Measurements from ENCODE around the gene PLXNA2.
A peak's percentile ranks its signal among the peaks of the same experiment; 100 is the strongest.

The PLXNA2 gene

DNA sequence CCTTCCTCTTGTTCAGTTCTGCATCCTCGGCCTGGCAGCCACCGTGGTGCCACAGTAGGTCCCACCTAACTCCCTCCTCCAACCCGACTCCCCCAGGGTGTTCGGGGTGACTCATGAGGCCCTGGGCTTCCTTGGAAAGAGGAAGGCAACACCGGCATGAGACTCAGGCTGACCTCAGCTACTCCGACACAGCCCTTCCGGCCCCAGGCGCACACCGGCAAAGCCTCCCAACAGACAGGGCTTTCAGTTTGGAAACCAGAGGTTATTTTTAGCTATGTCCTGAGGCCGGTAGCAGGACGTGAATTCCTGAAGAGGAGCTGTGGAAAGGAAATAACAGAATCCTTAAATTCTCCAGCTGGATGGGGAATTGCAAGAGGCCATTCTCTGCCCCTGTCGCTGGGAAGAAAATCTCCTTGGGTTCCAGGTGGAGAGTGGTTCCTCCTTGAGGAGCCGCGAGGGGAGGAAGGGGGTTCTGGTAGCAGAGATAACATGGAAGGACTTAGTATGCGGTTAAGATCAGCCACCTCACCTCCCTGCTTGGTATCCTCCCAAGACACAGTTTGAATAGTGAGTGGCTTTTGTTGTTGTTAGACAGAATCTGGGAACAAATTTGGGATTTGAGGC lies 24.4 kb downstream of the PLXNA2 start:
- peak; percentile 60 to 82 for DNase-seq

DNA sequence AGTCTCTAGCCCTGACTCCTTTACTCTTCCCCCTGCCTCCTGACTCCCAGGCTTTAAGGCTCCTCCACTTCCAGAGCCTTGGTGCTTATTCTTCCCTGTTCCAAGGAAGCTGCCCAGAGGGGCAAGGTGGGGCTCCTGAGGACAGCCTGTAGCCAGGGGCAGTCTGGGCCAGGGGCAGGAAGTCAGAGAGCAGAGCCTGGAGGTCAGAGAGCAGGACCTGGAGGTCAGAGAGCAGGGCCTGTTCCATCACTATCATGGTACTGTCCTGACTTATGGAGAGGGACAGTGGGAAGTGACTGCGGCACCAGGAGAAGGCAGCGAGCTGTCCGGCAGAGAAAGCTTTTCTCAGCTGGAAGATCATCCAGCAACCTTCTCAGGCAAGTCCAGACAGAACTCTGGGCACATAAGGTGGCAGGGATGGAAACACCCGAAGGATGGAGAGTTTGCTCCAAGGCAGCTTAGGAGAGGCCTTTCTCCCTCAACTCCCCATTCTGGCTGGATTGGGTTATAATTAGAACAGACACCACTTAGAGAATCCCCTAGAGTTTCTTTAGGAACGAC lies 25.0 kb downstream of the PLXNA2 start:
- no peak for DNase-seq

DNA sequence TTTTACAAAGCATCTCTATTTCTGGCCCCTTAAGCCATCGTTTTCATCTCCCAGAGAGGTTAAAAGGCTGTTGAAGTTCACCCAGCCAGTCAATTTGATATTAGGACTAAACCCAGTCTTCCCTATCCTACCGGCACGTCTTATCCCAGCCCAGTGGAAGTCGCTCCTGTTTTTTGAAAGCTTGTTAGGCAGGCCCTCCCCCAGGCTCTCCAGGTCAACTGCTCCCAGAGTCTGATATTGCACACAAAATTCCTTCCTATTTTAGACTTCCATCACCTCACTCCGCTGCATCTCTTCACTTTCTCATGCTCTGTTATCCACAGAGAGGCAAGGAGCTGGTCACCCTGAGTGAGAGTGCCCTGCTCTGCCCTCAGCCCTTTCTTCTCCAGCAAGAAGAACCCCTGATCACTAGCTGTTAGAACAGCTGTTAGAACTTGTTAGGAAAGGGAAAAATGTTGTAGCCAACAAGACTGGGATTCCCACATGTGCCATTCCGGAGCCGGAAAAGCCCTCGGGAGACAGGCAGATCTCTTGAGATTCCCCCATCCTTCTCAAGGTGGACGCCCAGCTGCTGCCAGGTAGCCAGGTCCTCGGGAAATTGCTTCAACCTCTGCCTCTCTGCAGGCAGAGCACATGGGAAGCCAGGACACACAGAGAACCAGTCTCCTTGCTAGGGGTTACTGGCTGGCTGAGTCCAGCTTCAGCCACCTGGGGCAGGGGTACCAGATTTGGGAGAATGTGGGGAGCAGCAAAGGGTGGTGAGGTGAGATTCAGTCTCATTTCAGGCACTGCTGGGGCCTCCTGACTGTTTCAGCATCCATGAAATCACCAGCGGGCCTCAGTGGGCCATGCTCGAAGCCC lies 25.7 kb downstream of the PLXNA2 start:
- DNase-seq: no peak

DNA sequence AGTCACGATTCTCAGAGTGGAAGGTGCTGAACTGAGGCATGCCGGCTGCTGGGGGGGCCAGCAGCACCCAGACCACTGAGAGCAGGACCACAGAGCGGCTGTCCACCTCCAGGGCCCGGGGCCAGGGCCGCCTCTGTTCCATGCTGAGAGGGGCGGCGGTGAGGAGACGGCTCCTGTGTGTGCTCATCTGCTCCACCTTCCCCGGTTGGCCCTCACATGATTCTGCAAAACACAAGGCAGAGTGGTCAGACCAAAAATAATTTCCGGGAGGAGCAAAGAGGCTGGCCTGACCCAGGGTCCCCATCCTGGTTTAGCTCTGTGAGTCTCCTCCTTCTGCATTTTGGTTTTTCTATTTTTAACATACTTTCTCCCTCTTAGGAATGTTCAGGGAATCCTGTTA lies 26.4 kb downstream of the PLXNA2 start:
- DNase-seq: no peak

DNA sequence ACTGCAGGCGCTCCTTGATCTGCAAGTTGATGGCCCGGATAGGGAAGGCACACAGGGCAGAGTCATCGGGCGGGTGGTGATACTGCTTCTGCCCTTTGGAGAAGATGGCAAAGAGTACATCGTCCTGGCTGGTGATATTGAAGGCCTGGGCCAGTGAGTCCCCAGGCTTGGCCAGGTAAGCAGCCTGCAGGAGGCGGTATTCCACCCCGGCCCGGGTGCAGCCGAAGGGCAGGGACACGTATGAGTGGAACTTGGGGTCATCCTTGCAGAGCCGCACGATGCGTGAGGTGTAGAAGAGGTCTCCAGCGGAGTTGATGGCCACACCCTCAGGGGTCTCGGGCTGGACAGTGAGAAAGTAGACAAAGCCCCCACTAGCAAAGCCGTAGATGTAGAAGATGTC lies 27.4 kb downstream of the PLXNA2 start:
- no peak for DNase-seq

DNA sequence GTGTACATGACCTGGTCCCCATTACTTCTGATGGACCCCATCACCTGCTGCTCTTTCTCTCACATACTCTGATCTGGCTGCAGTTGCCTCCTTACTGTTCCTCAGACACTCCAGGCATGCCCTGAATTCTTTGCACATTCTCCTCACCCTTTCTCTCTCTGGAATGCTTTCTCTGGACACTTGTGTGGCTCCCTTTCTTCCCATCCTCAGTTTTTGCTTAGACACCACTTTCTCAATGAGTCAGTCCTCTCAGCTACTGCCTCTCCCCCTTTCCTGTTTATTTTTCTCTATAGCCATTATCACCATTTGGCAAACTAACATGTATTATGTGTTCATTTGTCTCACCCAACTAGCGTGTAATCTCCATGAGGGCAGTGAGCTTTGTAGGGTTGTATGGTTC lies 28.1 kb downstream of the PLXNA2 start:
- no peak for DNase-seq

DNA sequence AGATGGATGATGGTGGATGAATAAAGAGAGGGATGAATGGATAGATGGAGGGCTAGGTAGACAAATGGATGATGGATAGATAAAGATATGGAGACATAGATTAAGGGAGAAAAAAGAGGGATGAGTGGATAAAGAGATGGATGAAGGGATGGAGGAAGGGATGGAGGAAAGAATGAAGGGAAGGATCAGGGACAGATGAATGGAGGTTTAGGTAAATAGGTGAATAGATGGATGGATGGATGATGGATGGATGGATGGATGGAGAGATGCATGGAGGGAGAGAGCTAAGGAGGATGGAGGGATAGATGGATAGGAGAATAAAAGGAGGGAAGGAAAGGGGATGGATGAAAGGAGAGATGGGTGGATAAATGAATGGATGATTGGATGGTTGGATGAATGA lies 28.8 kb downstream of the PLXNA2 start:
- DNase-seq: no peak

DNA sequence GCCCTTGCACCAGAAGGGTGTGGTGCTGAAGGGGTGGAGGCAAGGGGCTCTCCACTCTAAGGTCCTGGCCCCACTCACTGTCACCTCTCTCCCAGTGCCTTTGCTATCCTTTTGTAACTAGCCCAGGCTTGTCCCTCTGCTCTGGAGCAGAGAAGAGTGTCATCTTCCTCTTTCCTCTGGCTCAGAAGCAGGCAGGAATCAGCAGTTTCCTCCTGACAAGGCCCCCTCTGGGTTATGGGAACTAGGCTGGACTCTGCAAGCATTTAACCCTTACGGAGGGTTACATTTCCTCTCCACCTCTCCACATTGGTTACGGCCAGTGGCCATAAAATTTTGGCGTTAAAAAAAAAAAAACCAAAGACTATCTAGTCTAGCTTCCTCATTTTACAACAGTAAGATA lies 30.4 kb downstream of the PLXNA2 start:
- DNase-seq: peak; percentile 77 to 82

DNA sequence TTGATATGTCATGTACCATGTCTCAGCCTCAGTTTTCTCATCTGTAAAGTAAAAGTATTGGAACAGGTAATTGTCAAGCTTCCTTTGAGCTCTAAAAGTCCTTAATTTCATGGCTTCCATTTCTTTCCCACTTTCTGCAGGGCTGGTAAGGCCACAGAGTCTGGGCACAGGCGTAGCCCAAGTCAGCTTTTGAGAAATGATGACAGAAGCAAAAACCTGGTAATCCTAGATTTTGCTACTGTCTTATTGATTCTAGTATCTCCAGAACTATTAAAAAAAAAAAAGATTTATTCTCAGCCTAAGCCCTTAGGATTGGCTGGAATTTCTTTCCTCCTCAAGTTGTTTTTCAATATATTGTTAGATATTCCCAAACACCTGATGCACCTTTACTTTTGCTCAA lies 31.3 kb downstream of the PLXNA2 start:
- DNase-seq: no peak

DNA sequence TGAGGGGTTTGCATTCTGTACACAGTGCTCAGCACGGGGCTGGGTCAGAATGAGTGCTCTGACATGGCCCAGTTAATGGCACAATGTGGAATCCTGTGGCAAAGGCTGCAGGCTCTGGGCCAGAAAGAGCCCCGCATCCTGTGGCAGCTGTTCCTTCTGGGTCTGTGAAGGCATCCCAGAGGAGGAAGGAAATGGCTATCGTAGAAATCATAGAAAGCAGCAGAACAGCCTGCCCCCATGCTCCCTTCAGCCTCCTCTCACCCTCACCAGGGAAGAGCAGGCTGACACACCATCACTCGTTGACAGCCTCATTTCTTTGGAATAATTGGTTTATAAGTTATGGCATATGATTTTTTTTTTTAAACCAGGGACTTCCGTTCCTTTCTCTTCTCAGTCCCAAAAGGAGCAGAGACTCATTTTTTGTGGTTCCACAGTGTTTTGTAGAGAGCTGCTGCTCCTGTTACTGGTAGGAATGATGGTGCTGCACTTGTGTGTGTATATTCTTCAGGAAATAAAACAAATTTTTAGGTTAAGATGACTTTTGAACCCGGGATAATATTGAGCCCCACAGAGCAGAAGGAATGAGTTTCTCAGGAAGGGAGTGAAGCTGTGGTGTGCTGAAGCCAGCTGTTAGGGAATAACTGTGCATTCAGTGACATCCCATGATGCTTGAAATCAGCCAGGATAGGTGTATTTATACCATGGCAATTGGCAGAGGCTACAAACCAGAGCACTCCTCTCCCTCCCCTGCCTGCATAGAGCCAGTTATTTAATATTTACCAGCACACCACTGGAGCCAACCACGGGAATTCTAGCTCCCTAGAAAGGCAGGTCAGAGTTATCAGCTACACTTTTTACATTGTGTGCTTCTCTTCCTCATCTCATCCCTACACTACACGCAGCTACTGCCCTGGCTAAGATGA lies 32.0 kb downstream of the PLXNA2 start:
- peak; percentile 27 to 55 for DNase-seq

DNA sequence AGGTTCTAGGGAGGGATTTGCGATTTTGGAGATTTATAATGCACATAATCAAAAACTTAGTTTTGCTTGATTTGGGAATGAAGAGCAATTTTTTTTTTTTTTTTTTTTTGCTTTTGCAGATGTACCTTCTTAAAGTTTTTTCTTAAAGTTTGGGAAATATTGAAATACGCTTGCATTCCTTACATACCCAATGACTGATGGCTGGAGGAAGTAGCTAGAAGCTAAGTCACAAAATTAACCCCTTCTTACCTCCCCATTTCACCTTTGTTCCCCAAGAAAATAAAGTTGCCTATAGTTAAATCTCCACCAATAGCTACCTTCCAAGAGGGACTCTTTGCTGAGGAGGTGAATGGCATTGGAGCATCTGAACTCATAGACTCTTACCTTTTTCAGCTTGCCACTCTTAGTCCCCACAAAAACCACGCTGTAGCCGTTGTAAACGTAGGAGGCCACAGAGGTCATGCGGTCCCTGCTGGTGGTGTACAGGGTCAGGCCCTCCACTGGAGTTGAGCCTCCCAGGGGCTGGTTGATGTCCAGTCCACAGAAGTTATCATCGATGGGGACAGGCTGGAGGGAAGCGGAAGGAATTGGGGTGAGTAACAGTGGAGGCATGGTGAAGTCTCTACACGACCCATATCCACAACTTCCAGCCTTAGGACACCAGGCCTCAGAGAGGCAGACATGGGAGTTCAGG lies 34.1 kb downstream of the PLXNA2 start:
- DNase-seq: no peak

DNA sequence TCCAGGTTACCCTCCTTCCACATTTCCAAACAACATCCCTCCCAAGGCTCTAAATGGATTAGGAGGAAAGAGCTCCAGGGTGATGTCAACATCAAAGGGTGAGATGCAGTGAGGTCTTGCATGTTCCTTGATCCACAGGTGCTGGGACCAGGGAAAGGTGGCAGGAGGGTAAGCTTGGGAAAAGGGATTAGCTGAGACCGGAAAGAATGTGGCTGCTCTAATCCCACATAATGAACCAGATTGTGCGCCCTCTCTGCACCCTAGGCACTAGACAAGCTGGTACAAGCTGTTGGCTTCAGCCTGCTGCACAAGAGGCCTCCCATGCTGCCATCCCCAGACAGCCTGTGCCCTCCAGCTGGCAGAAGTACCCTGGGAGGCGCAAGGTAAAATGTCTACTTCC lies 34.9 kb downstream of the PLXNA2 start:
- DNase-seq: no peak

DNA sequence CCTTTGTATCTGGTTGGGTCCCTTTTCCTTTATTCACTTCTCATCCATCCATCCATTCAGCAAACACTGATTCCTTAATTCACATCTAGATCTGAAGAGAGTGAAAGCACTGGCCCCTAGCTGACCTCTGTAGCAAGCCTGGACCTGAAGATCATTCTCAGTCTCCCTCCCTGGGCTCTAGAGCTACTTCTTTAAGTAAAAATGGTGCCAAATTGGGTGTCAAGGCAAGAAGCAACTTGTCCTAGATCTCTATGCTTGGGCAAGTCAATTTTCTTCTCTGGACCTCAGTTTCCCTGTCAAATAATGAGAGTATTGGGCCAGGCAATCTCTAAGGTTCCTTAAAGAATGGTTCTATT lies 36.1 kb downstream of the PLXNA2 start:
- DNase-seq: no peak

DNA sequence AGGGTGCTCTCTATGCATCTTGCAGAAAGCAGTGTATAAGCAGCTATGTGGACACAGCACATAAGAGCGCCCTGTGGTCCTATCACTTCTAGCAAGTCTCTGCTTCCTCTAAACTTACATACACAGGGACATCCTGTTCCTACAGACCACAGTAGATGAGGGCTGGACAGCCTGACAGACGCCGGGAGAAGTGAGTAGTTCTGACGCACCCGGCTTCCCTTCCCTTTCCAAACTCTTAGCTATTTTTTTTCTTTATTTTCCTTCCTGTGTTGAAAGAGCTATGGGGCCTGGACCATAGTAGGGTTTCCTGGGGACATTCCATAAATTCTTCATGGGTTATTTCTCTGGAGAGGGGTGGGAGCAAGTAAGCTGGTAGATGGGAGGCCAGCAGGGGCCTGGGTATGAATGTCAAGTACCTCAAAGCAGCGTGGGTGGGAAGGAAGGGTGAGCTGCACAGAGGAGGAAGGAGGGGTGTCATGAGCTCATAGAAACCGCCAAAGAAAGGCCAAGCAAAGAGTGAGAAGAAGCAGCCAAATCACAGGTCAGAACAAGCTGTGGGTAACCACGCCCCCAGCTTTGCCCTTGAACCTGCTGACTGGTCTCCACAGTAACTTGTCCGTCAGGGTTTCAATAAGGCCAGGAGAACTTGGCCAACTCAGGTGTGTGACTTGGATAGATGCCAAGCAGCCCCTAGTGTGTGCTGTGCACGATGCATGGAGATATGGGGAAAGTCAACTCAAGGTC lies 36.6 kb downstream of the PLXNA2 start:
- peak; percentile 80 to 85 for DNase-seq

DNA sequence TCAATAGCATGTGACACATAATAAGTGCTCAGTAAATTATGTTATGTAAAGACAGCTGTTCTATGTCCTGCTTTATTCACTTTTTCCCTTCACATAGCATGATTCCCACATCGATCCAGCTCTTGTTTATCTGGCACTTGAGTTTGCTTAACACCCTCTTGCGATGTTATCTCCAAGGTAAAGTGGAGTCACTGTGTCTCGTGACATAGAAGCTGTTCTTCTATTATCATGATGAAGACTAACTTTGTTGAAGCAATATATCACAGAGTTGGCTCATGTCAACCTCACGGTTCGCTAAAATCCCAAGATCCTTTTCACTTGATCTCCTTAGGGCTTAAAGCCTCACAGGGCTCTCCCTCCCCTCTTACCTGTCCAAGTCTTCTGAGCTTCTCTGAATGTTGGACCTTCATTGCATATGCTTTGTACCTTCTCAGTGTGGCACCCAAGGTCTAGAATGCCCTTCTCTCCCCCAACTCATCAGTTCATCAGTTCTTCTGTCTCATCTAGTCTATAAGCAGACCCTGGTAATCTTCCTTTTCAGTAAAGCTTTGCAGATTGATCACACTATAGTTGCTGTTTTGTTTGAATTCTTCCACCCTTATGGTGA lies 38.0 kb downstream of the PLXNA2 start:
- DNase-seq: no peak

DNA sequence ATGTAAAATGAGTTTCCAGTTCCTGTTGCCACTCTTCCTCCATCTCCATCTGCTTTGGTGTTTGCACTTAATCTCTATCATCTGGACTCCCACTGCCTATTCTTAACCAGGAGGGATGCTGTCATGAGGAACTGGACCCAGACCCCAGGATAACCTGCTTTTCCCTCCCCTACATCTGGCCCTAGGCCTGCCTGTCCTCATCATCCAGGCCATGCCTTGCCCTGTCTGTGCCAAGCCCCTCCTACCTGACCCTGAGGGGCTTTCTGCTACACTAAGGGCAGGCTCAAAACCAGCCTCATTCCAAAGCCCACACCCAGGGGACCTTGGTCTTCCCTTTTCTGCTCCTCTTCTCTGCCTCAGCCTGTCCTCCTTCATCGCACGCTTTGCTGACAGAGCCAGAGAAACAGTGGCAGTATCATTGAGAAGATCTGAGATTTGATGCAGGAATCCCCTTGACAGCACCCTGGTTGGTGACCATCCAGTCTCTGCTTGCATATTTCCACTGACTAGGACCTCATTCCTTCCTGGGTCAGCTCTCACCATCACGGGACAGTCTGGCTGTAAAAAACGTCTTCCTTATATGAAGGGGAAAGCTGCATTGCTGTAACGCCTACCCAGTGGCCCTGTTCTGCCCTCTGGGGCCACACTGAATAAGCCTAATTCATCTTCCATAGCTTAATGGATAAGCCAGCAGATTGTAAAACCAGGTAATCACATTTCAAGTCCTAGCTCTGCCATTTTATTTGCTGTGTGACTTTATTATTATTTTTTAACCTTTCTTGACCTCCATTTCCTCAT lies 38.8 kb downstream of the PLXNA2 start:
- no peak for DNase-seq

DNA sequence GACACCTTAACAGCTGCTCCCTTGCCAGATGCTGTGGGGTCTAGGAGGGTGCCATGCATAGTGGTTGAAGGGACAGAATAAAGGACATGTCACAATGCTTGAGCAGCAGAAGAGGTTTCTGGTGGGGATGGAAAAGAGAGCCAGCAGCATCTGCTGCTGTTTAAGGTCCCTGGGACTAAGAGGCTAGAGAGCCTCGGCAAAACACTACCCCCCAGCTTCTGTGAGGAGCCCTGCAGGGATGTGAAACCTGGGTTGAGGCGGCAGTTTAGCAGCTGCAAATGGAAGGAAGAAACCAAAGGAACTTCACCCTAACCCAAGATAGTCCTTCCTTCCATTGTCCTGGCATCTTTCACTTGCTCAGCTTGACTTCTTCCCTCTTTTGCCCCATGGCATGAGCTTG lies 39.4 kb downstream of the PLXNA2 start:
- DNase-seq: no peak

DNA sequence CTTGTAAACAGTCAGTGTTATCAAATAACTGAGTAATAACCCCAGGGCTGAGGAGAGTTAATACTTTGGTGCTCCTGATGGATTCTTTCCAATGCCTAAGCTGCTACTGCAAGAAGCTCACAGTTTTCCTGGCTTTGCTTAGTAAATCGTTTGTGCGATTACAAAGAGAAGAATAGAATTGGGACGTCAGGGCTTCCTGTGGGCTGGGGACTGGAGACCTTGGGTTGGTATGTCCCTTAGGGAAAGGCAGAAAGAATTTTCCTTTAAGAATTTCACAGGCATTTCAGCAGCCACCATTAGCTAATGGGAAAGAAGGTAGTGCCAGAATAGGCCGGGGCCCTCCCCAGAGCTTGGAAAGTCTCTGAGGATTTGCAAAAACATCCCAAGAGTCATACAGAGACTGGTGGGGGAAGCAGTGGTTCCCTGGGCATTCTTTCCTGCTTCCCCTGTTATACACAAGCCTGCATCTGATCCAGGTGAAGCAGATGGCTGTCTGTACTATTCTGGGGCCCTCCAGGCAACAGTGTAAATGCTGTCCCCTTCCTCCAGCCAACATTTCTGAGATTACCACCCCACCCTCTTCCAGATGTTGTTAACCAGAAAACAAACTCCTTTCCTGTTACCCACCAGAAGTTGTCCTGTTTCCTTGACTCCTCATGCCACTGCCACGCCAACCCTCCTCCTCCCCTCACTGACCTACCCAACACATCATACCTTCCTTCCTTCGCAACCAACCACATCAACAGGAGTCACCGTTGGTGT lies 40.2 kb downstream of the PLXNA2 start:
- no peak for DNase-seq

DNA sequence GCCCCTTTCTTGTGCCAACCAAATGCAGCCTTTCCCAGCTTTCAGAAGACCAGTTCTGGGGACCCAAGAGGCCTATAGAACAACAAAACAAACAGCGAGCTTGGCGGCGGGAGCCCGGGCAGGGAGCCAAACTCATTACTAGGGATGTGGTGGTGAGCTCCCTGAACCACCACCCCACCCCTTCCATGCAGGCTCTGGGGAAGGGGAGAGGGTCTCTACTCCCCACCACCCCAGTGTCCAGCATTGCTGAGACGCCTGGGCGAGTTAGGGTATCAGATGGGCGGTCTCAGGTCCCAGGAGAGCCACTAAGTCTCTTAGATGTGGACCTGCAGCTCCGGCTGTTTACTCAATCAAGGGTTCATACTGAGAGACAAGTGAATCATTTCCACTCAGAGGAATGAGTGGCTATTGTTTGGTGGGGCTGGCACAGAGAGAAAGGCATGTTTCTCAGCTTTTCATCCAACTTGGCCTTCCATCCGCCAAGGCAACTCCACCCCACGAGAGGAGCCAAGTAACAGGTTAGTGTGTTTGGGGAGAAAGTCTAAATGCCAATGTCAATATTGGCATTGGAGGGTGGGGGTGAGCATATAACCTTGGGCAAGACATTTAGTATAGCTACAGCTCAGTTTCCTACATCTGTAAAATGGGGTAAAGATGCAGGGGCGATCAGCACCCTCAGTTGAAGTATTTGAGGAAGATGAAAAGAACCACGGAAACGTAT lies 40.9 kb downstream of the PLXNA2 start:
- DNase-seq: no peak
